ENCODE data around the gene VPS51. TPM values are rescaled to one million over a fixed set of nuclear protein-coding genes. Genes with fewer than 3 reads are reported as not detected.

VPS51 gene
- total RNA-seq, 4 donors from 2014 or later, result 206 to 515 (median 266) TPM

DNA sequence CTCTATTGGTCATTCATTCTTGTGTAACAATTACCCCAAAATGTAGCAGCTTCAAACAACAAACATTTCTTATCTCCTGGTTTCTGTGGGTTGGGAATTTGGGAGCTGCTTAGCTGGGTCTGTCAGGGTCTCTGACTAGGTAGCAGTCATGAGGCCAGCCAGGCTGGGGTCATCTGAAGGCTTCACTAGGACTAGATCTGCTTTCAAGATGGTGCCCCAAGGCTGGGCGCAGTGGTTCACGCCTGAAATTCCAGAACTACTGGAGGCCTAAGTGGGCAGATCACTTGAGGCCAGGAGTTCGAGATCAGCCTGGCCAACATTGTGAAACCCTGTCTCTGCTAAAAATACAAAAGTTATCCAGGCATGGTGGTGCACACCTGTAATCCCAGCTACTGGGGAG, 60.9 kb downstream of the VPS51 start:
- in situ Hi-C loops (cut with MboI; ENCODE audit: low sequenced_read_pairs in 4 of 4) (no loop called here), intact Hi-C loops (cut with DNase I; ENCODE audit: low total_unique reads) (no loop called here)
- DNase-seq (no peak), ATAC-seq (no peak)
- H3K27me3 ChIP-seq, result no peaks in the 10 kb centered on the region
- no peaks in the 10 kb centered on the region for H3K9me3 ChIP-seq
- no peak overlapping the region for H3K27ac ChIP-seq
- H3K4me3 ChIP-seq, result no peak overlapping the region
- TF ChIP-seq POLR2A (IDR thresholded peaks at IDR 0.05), result no peak
- TF ChIP-seq, protein P1, sequence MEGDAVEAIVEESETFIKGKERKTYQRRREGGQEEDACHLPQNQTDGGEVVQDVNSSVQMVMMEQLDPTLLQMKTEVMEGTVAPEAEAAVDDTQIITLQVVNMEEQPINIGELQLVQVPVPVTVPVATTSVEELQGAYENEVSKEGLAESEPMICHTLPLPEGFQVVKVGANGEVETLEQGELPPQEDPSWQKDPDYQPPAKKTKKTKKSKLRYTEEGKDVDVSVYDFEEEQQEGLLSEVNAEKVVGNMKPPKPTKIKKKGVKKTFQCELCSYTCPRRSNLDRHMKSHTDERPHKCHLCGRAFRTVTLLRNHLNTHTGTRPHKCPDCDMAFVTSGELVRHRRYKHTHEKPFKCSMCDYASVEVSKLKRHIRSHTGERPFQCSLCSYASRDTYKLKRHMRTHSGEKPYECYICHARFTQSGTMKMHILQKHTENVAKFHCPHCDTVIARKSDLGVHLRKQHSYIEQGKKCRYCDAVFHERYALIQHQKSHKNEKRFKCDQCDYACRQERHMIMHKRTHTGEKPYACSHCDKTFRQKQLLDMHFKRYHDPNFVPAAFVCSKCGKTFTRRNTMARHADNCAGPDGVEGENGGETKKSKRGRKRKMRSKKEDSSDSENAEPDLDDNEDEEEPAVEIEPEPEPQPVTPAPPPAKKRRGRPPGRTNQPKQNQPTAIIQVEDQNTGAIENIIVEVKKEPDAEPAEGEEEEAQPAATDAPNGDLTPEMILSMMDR (IDR thresholded peaks at IDR 0.05 in 4 of 5, conservative IDR thresholded peaks at IDR 0.05 in 1 of 5), result no peak
- H3K4me1 ChIP-seq, result no peaks in the 10 kb centered on the region
- H3K36me3 ChIP-seq, result no peaks in the 10 kb centered on the region

DNA sequence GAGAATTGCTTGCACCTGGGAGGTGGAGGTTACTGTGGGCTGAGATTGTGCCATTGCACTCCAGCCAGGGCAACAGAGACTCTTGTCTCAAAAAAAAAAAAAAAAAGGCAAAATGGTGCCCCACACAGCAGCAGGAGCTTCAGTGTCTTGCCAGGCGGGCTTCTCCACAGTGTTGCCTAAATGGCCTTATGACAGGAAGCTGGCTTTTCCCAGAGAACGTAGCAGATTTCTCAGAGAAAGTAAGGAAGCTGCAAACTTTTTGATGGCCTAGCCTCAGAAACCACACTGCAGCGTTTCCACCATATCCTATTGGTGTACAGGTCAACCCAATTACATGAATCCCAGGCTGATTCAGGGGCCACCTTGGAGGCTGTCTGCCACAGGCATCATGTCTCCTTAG, 61.3 kb downstream of the VPS51 start:
- intact Hi-C loops (cut with DNase I; ENCODE audit: low total_unique reads), result no loop called here
- no peaks in the 10 kb centered on the region for H3K4me1 ChIP-seq
- ATAC-seq, result no peak

DNA sequence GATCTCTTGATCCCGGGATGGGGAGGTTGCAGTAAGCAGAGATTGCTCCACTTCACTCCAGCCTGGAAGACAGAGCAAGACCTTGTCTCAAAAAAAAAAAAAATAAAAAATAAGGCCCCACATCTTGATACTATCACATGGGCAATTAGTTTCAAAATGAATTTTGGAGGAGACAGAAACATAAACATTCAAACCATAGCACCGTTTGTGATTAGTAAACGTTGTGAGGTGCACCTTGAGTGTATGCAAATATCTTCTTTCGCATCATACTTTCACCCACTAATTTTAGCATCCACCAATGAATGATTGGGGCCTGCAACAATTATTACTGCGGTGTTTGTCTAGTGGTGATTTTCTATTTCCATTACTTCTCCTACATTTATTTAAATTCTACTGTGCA, 63.0 kb downstream of the VPS51 start:
- ATAC-seq (no peak), DNase-seq (no peak)
- TF ChIP-seq, protein P1 (IDR thresholded peaks at IDR 0.05 in 4 of 5, conservative IDR thresholded peaks at IDR 0.05 in 1 of 5), result no peak
- in situ Hi-C loops (cut with MboI; ENCODE audit: low sequenced_read_pairs in 4 of 4) (no loop called here), intact Hi-C loops (cut with DNase I; ENCODE audit: low total_unique reads) (no loop called here)
- no peaks in the 10 kb centered on the region for H3K27me3 ChIP-seq
- H3K9me3 ChIP-seq, result no peaks in the 10 kb centered on the region
- no peaks in the 10 kb centered on the region for H3K36me3 ChIP-seq
- no peak overlapping the region for H3K27ac ChIP-seq
- no peaks in the 10 kb centered on the region for H3K4me1 ChIP-seq
- H3K4me3 ChIP-seq, result no peak overlapping the region

More for the DNA sequence above, 61.3 kb downstream of the VPS51 start:
- no peak for DNase-seq
- H3K9me3 ChIP-seq, result no peaks in the 10 kb centered on the region
- TF ChIP-seq POLR2A (IDR thresholded peaks at IDR 0.05), result no peak
- TF ChIP-seq, protein P1 (IDR thresholded peaks at IDR 0.05 in 4 of 5, conservative IDR thresholded peaks at IDR 0.05 in 1 of 5), result no peak
- H3K36me3 ChIP-seq, result no peaks in the 10 kb centered on the region
- in situ Hi-C loops (cut with MboI; ENCODE audit: low sequenced_read_pairs in 4 of 4), result no loop called here
- H3K27ac ChIP-seq, result no peak overlapping the region
- no peak overlapping the region for H3K4me3 ChIP-seq
- H3K27me3 ChIP-seq, result no peaks in the 10 kb centered on the region

DNA sequence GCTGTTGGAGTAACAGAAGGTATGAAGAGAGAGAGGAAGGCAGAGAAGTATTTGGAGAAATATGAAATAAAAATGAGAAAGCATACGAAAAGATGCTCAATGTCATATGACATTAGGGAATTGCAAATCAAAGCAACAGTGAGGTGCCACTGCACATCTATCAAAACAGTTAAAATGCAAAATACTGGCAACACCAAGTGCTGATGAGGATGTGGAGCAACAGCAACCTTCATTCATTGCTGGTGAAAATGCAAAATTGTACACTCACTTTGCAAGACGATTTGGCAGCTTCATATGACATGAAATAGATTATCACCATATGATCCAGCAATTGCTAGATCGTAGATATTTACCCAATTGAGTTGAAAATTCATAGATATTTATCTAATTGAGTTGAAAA, 64.6 kb downstream of the VPS51 start:
- Histone ChIP-seq H3K9me3 (no peaks in the 10 kb centered on the region), H3K27ac (no peak overlapping the region), H3K4me3 (no peak overlapping the region), H3K36me3 (no peaks in the 10 kb centered on the region), H3K27me3 (no peaks in the 10 kb centered on the region), H3K4me1 (no peaks in the 10 kb centered on the region)
- DNase-seq (no peak), ATAC-seq (no peak)
- in situ Hi-C loops (cut with MboI; ENCODE audit: low sequenced_read_pairs in 4 of 4) (no loop called here), intact Hi-C loops (cut with DNase I; ENCODE audit: low total_unique reads) (no loop called here)
- no peak for TF ChIP-seq POLR2A (IDR thresholded peaks at IDR 0.05)
- TF ChIP-seq, protein P1 (IDR thresholded peaks at IDR 0.05 in 4 of 5, conservative IDR thresholded peaks at IDR 0.05 in 1 of 5), result no peak

Small RNAs within 50 kb of the gene (microRNA-seq; reads per million reads assigned to microRNA genes)
- 0 to 1.2 reads per million in 2 donors for gene MIR6751 (ENCODE audit: borderline replicate concordance in 2 of 2)

Other genes starting within 250 kb of the VPS51 start
- 10 to 100 TPM; 24.8 to 46.2 (median 31.3) TPM for gene EHD1, start 217.6 kb upstream of the VPS51 start, total RNA-seq
- gene ATG2A, start 179.0 kb upstream of the VPS51 start, total RNA-seq, result 10 to 100 TPM; 10.7 to 97.5 (median 37.9) TPM
- gene PPP2R5B, start 171.5 kb upstream of the VPS51 start, total RNA-seq, result 10 to 100 TPM; 17.2 to 34.2 (median 24.3) TPM
- not detected for gene GPHA2, start 160.3 kb upstream of the VPS51 start, total RNA-seq
- gene MAJIN, start 124.1 kb upstream of the VPS51 start, total RNA-seq, result not detected
- 1 to 10 TPM in 3 of 4 donors, under 1 TPM in 1; 0.97 to 3.3 (median 2.3) TPM for gene BATF2, start 99.2 kb upstream of the VPS51 start, total RNA-seq
- 100 to 1,000 TPM; 150 to 268 (median 170) TPM for gene ARL2, start 82.1 kb upstream of the VPS51 start, total RNA-seq
- gene SNX15, start 68.8 kb upstream of the VPS51 start, total RNA-seq, result 10 to 100 TPM; 16.9 to 33.3 (median 25.9) TPM
- 10 to 100 TPM in 3 of 4 donors, 1 to 10 TPM in 1; 9.0 to 27.2 (median 14.4) TPM for gene SAC3D1, start 55.0 kb upstream of the VPS51 start, total RNA-seq
- 1 to 10 TPM in 3 of 4 donors, under 1 TPM in 1; 0.22 to 4.0 (median 2.6) TPM for gene NAALADL1, start 37.7 kb upstream of the VPS51 start, total RNA-seq
- 1 to 10 TPM in 1 of 4 donors, under 1 TPM in 2, not detected in 1; 0.36 to 1.3 (median 1.00) TPM for gene CDCA5, start 12.2 kb upstream of the VPS51 start, total RNA-seq
- gene ZFPL1, start 12.0 kb upstream of the VPS51 start, total RNA-seq, result 10 to 100 TPM; 35.7 to 42.0 (median 40.6) TPM
- 10 to 100 TPM in 2 of 4 donors, 1 to 10 TPM in 2; 7.3 to 18.4 (median 11.0) TPM for gene TM7SF2, start 15.7 kb downstream of the VPS51 start, total RNA-seq
- gene ZNHIT2, start 21.5 kb downstream of the VPS51 start, total RNA-seq, result 10 to 100 TPM; 10.3 to 30.7 (median 24.1) TPM
- 100 to 1,000 TPM; 353 to 521 (median 436) TPM for gene FAU, start 25.9 kb downstream of the VPS51 start, total RNA-seq
- gene MRPL49, start 26.1 kb downstream of the VPS51 start, total RNA-seq, result 10 to 100 TPM; 54.9 to 76.5 (median 63.6) TPM
- 10 to 100 TPM; 24.6 to 77.5 (median 37.3) TPM for gene SYVN1, start 38.3 kb downstream of the VPS51 start, total RNA-seq
- gene SPDYC, start 74.0 kb downstream of the VPS51 start, total RNA-seq, result not detected
- gene CAPN1, start 85.7 kb downstream of the VPS51 start, total RNA-seq, result 100 to 1,000 TPM in 2 of 4 donors, 10 to 100 TPM in 2; 52.7 to 153 (median 106) TPM
- gene POLA2, start 165.7 kb downstream of the VPS51 start, total RNA-seq, result 1 to 10 TPM; 2.9 to 9.2 (median 6.9) TPM
- 10 to 100 TPM in 1 of 4 donors, 1 to 10 TPM in 3; 5.0 to 11.6 (median 5.6) TPM for gene CDC42EP2, start 218.7 kb downstream of the VPS51 start, total RNA-seq
- 10 to 100 TPM; 22.4 to 46.4 (median 36.1) TPM for gene DPF2, start 237.6 kb downstream of the VPS51 start, total RNA-seq

All from gastrocnemius medialis (tissue), 4 donors.